Neural cell (in vitro differentiated cells): Measurements from ENCODE around the gene ADGRG1. TPM values are rescaled to one million over a fixed set of nuclear protein-coding genes. Genes with fewer than 3 reads are reported as not detected.

Experiments
- H2AFZ ChIP-seq: fragments of 200-600, 300-800 bp; sonication (generic), shearing (Covaris generic); 2 replicates; pipeline ENCODE4 v1.6.0; 2014; ENCODE audit warnings: low read depth, mild to moderate bottlenecking, antibody characterized with exemption, low read length, moderate library complexity
- H3F3A ChIP-seq: fragments of 200-600 bp; shearing (Covaris generic); 2 replicates; pipeline ENCODE4 v1.6.1; 2016; ENCODE audit warnings: mild to moderate bottlenecking, moderate library complexity, mixed read lengths, antibody characterized with exemption, low read length; ENCODE audit not compliant: insufficient read depth, poor library complexity, severe bottlenecking
- H3K27ac ChIP-seq: fragments of 200-600, 300-800 bp; sonication (generic), shearing (Covaris generic); 2 replicates; pipeline ENCODE4 v1.5.1; 2014; ENCODE audit warnings: mild to moderate bottlenecking, low read length, moderate library complexity
- H3K27me3 ChIP-seq: fragments of 300-800, 200-600 bp; sonication (generic), shearing (Covaris generic); 2 replicates; pipeline ENCODE4 v1.6.0; 2014; ENCODE audit warnings: mild to moderate bottlenecking, low read depth, low read length, moderate library complexity; ENCODE audit not compliant: insufficient read depth
- H3K36me3 ChIP-seq: fragments of 300-800, 200-600 bp; sonication (generic), shearing (Covaris generic); 2 replicates; pipeline ENCODE4 v1.5.1; 2014; ENCODE audit warnings: mild to moderate bottlenecking, antibody characterized with exemption, low read length, moderate library complexity; ENCODE audit not compliant: insufficient read depth
- H3K4me2 ChIP-seq: fragments of 300-800, 200-600 bp; sonication (generic), shearing (Covaris generic); 2 replicates; pipeline ENCODE4 v1.6.0; 2014; ENCODE audit warnings: mild to moderate bottlenecking, low read length
- H3K4me3 ChIP-seq: fragments of 300-800, 200-600 bp; sonication (generic), shearing (Covaris generic); 2 replicates; pipeline ENCODE4 v1.5.1; 2014; ENCODE audit warnings: mild to moderate bottlenecking, low read length, moderate library complexity
- H3K79me2 ChIP-seq: fragments of 200-600 bp; shearing (Covaris generic); replicated peaks from 2 replicates; pipeline ENCODE4 v1.6.0; 2014; ENCODE audit warnings: mild to moderate bottlenecking, low read length, moderate library complexity; ENCODE audit not compliant: insufficient read depth
- H3K9ac ChIP-seq: fragments of 300-800, 200-600 bp; sonication (generic), shearing (Covaris generic); 2 replicates; pipeline ENCODE4 v1.6.1; 2016; ENCODE audit warnings: mild to moderate bottlenecking, low read length, mixed read lengths
- H3K9me2 ChIP-seq: fragments of 200-600 bp; shearing (Covaris generic); 2 replicates; pipeline ENCODE4 v1.6.1; 2016; ENCODE audit warnings: mild to moderate bottlenecking, low read length, mixed read lengths; ENCODE audit not compliant: insufficient read depth
- H3K9me3 ChIP-seq: fragments of 200-600, 300-800 bp; sonication (generic), shearing (Covaris generic); 2 replicates; pipeline ENCODE4 v1.6.1; 2016; ENCODE audit warnings: mild to moderate bottlenecking, mixed run types, low read length, moderate library complexity, mixed read lengths
- H4K20me1 ChIP-seq: fragments of 200-600 bp; shearing (Covaris generic); 2 replicates; pipeline ENCODE4 v1.6.1; 2016; ENCODE audit warnings: mild to moderate bottlenecking, mixed run types; ENCODE audit not compliant: insufficient read depth
- EP300 ChIP-seq: fragments of 450-650 bp; conservative IDR thresholded peaks from 2 replicates; pipeline ENCODE4 v1.6.1; 2014; ENCODE audit warnings: antibody characterized with exemption, mild to moderate bottlenecking, moderate library complexity; ENCODE audit not compliant: poor library complexity, severe bottlenecking
- EZH2 ChIP-seq: fragments of 200-600, 300-800 bp; shearing (Covaris generic), sonication (generic); IDR thresholded peaks from 2 replicates; pipeline ENCODE4 v1.6.1; 2014; ENCODE audit warnings: antibody characterized with exemption, low read length, borderline replicate concordance, mild to moderate bottlenecking; ENCODE audit not compliant: insufficient read depth, poor library complexity, severe bottlenecking
- MXI1 ChIP-seq: fragments of 450-650 bp; conservative IDR thresholded peaks from 2 replicates; pipeline ENCODE4 v1.6.1; 2014; ENCODE audit warnings: antibody characterized with exemption, mild to moderate bottlenecking; ENCODE audit not compliant: poor library complexity, severe bottlenecking
- POLR2AphosphoS5 ChIP-seq: IDR thresholded peaks from 2 replicates; pipeline ENCODE4 v1.6.1; 2012
- RAD21 ChIP-seq: fragments of 450-650 bp; conservative IDR thresholded peaks from 2 replicates; pipeline ENCODE4 v1.6.1; 2014; ENCODE audit warnings: antibody characterized with exemption, mild to moderate bottlenecking, moderate library complexity
- REST ChIP-seq: IDR thresholded peaks from 2 replicates; pipeline ENCODE4 v1.6.1; 2012; ENCODE audit warnings: borderline replicate concordance
- SMC3 ChIP-seq: fragments of 450-650 bp; conservative IDR thresholded peaks from 2 replicates; pipeline ENCODE4 v1.6.1; 2014; ENCODE audit warnings: antibody characterized with exemption, mild to moderate bottlenecking, moderate library complexity; ENCODE audit not compliant: poor library complexity
- TAF1 ChIP-seq: IDR thresholded peaks from 2 replicates; pipeline ENCODE4 v1.6.1; 2012; ENCODE audit warnings: low read depth
- polyA plus RNA-seq: library from polyadenylated mRNA; depleted of rRNA; stranded (reverse); fragments of >200 nt; gene quantifications from 2 replicates; pipeline ENCODE4 v1.2.3, GENCODE V29; 2014
- TF ChIP-seq, protein P1 (sequence below): fragments of 450-650 bp; IDR thresholded peaks from 2 replicates; pipeline ENCODE4 v1.5.1; 2014; ENCODE audit warnings: antibody characterized with exemption, mild to moderate bottlenecking, moderate library complexity; ENCODE audit not compliant: poor library complexity, severe bottlenecking

ADGRG1 gene
- polyA plus RNA-seq, 1 donor from 2014 or later, result 86.8 TPM

- H3K4me3 ChIP-seq, result no peak overlapping the region
Observed at GRCh38 chr16:57704905-57705852, 76.7 kb downstream of the ADGRG1 start.

DNA sequence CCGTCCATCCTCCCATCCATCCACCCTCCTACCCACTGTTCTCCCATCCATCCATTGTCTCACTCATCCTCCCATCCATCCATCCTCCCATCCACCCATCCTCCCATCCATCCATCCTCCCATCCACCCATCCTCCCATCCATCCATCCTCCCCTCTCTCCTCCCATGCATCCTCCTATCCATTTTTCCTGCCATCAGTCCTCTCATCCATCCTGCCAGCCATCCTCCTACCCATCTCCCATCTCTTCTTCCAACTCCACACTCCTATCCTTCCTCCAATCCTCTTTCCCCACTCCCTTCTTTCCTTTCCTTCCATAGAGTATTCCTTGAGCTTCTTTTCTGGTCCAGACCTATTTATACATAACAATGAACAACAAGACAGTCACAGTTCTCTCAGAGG lies 78.3 kb downstream of the ADGRG1 start:
- Histone ChIP-seq H3K9me3 (no peaks in the 10 kb centered on the region), H3K79me2 (no peaks in the 10 kb centered on the region), H3K36me3 (no peaks in the 10 kb centered on the region), H3K9me2 (no peaks in the 10 kb centered on the region), H3K4me2 (no peak overlapping the region), H3K27me3 (no peaks in the 10 kb centered on the region), H3K27ac (no peak overlapping the region), H3K9ac (no peak overlapping the region), H2AFZ (no peak overlapping the region), H3F3A (no peaks in the 10 kb centered on the region), H4K20me1 (no peaks in the 10 kb centered on the region), H3K4me3 (no peak overlapping the region)
- TF ChIP-seq SMC3 (no peak), EP300 (no peak), MXI1 (no peak), TAF1 (no peak), RAD21 (no peak), REST (no peak)
- TF ChIP-seq, protein P1, sequence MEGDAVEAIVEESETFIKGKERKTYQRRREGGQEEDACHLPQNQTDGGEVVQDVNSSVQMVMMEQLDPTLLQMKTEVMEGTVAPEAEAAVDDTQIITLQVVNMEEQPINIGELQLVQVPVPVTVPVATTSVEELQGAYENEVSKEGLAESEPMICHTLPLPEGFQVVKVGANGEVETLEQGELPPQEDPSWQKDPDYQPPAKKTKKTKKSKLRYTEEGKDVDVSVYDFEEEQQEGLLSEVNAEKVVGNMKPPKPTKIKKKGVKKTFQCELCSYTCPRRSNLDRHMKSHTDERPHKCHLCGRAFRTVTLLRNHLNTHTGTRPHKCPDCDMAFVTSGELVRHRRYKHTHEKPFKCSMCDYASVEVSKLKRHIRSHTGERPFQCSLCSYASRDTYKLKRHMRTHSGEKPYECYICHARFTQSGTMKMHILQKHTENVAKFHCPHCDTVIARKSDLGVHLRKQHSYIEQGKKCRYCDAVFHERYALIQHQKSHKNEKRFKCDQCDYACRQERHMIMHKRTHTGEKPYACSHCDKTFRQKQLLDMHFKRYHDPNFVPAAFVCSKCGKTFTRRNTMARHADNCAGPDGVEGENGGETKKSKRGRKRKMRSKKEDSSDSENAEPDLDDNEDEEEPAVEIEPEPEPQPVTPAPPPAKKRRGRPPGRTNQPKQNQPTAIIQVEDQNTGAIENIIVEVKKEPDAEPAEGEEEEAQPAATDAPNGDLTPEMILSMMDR, result no peak

More at GRCh38 chr16:57704905-57705852, 76.7 kb downstream of the ADGRG1 start:
- TF ChIP-seq REST (no peak), SMC3 (no peak), POLR2AphosphoS5 (no peak), EZH2 (no peak)
- TF ChIP-seq, protein P1, result no peak
- Histone ChIP-seq H3K36me3 (no peaks in the 10 kb centered on the region), H2AFZ (no peak overlapping the region), H3K9me3 (no peaks in the 10 kb centered on the region), H3K79me2 (no peaks in the 10 kb centered on the region), H3K27ac (no peak overlapping the region), H3K4me2 (no peak overlapping the region), H3K27me3 (no peaks in the 10 kb centered on the region), H3K9ac (no peak overlapping the region), H4K20me1 (no peaks in the 10 kb centered on the region), H3K9me2 (no peaks in the 10 kb centered on the region), H3F3A (no peaks in the 10 kb centered on the region)
